IPS-NIHi7 (cell line): ENCODE results near the gene OR5AR1.
"Not testable (repeated sequence)": the region's sequence is repeated elsewhere in the genome, so short reads cannot be mapped to it uniquely, and the experiment has no call there.

Experiments
- DNase-seq: peaks from one replicate; pipeline ENCODE4 v3.0.0; 2012; ENCODE audit warnings: mixed read lengths; ENCODE audit errors: extremely low spot score

Gene OR5AR1

DNA sequence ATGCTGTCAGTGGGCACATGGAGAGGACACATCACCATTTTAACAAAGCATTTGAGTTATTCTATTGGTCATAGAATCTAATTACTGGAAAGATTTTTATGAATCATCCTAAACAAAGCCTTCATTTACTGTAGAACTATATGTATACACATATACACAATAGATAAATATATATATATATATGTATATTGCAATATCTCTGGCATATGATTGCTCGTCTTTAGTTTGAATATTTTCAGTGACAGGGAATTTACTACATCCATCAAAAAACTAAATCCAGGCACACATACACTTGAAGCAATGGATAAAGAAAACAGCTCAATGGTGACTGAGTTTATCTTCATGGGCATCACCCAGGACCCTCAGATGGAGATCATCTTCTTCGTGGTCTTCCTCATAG lies at the start of gene OR5AR1:
TSS of gene OR5AR1 (plus strand) at position 301 of the 400 bp plus-strand sequence. CDS start at position 301, 0 bp downstream.
- DNase-seq: no peak

DNA sequence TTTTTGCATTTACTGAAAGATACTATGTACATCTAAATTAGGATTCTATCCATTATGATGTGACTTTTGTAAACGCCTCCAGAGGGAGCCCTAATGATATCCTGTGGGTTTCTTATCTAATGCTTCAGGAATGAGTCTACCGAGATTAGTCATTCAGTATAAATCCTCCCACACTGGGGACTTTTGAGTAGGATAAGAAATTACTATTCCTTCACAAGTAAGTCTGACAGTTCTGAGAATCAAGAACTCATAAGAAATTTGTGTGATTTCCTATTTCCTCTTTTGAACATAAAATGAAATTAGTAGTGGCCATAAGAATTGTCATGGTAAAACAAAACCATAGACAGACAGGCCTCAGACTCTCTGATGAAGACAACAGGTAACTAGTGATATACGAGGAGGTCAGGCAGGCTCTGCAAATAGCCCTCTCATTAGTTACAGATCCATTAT lies 38.8 kb upstream of the OR5AR1 start:
- DNase-seq: peak; percentile 60

DNA sequence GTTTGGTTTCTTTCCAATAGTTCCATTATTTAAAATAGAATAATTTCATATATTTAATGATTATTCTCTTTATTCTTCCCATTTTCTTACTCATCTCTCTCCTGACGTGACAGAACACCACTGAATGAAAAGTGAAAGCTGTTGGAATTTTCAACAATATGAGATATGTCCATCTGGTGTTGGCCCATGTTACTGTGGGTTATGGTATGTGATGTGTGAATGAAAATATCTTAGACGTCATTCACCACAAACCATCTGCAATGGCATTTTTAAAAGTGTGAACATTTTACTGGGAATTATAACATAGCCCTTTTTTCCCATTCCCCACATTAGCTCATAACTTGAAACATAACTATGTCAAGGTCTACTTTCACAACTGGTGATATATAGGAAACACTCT lies 37.5 kb upstream of the OR5AR1 start:
- no peak for DNase-seq

DNA sequence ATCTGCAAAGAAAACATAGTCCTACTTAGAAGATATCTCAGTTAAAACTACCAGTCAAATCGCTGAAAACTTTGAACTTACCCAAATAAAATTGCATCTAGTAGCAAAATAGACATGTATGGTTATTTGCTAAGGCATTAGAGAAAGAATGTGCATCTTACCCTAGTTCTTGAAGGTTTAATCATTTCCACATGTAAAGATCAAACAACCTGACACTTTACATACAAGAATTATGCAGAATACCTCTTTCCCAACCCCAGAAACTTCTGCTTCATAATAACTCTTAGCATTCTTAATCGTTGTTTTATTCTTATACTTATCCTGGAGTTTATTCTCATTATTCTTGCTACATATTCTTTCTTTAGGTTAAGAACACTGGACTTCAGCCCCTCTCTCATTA lies 31.2 kb upstream of the OR5AR1 start:
- no peak for DNase-seq

DNA sequence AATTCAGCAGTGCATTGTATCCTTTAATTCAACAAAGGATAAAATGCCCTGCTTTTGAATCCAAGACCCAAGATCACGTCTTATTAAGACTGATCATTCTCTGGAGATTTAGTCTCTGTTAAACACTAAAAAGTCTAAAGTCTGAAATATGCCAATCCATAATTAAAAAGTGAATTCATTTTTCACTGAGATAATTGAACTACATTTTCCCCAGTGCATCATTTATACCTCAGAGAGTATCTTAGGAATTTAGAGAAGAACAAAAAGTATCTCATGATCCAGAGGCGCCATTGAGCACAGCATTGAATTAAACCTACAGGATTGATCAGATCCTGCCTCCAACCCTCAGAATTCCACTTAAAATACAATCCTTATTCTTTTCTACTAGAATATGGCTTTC lies 26.6 kb upstream of the OR5AR1 start:
- DNase-seq: no peak

DNA sequence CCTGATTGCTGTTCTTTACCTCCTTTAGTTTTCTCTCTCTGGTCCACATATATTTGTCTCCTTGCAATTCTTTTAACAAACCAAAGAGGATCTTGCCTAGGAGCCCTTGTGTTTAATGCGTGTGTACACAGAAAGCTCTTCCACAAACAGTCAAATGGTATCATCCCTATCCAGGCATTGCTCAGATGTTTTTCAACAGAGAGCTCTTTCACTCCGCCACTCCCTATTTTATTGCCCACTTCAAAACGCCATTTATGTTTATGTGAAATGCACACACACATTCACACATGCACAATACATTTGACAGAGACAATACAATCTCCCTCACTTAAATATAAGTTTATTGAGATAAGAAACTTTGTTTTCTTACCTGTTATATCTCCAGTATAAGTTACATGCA lies 26.0 kb upstream of the OR5AR1 start:
- DNase-seq: no peak

DNA sequence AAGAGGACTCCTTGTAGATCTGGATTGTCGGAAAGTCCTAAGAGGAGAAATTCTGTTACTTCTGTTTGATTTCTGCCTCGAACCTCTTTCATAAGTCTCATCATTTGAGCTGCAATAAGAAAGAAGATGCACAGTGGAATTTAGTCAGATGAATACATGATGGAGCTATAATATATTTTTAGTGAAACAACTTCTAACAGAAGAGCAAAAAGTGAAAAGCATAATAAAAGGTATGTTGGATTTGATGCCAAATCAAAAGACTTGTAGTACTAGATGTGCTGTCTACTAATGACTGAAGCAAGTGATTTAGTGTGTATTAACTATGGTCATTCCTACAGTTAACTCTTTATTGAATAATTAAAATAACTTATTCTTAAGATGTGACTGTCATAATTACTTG lies 21.1 kb upstream of the OR5AR1 start, which contains the start of gene OR5AP2:
TSS of gene OR5AP2 (minus strand) at position 101 of the 400 bp plus-strand sequence. CDS start at position 101, 0 bp downstream.
- DNase-seq: no peak

DNA sequence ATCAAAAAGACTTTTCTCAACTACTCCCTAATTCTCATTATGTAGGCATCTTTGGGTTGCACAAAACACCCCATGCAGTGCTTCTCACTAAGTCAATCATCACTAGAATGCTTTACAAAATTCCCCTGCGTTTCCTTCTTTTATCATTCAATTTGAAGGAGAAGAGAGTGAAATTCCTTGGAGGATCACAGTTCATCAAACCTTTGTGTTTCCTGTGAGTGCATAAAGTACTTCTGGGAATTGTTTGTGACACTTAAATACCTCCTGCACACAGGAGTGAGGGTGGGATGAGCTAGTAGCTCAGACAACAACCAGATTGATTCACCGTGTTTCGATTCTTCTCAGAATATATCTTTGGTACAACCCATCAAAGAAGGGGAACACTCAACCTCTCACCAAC lies 3.7 kb upstream of the OR5AR1 start:
- DNase-seq: peak; percentile 26

DNA sequence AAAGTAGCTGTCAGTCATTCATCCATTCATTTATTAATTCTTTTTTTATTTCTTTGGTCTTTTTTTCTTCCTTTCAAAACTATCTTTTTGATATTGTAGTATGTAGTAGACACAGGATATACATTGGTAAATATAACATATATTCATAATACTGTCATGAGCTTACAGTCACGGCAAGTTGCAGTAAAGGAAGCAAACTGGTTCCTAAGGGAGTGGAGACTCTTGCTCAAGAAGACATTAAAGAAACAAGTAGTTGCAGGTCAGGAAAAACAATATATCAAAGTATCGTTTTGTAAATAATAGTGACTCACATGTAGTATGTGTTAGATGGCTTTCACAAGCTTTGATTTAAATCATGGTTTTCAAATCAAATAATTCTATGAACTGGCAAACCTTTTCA lies 7.5 kb downstream of the OR5AR1 start:
- no peak for DNase-seq

DNA sequence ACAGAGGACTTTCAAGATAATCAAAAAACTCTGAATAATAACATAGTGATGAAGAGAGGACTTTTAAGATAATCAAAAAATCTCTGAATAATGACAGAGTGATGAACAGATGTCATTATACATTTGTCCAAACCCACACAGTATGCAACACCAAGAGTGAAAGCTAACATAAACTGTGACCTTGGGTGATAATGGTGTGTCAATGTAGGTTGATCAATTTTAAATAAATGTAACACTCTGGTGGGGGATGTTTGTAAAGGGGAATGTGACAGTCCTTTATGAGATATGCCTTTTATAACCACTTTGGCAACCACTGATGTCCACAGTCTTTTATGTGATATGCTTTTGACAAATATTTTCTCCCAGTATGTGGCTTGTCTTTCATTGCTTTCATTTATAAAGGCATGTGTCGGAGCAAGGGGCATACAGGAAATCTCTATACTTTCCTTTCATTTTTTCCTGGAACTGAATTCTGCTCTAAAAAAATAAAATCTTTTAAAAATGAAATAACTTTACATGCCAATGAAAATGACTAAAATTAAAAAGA lies 25.1 kb downstream of the OR5AR1 start:
- DNase-seq: no peak

DNA sequence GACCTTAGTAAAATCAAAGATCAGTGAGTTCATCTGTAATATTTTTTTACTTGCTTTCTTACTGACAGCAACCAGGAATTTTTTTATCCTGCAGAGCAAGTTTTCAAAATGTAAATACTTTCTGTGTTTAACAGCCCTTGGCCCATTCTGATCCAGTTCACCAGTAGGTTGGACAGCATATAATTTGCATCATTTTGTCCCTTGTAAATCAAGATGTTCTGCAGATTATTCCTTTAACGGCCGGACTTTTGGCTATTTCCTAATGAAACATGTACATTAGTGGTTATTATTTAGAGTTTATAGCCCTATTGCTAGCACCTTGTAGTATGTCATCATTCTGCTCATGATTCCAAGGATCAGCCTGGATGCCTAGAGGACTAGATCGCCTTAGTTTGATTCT lies 27.7 kb downstream of the OR5AR1 start:
- DNase-seq: not testable (repeated sequence)

DNA sequence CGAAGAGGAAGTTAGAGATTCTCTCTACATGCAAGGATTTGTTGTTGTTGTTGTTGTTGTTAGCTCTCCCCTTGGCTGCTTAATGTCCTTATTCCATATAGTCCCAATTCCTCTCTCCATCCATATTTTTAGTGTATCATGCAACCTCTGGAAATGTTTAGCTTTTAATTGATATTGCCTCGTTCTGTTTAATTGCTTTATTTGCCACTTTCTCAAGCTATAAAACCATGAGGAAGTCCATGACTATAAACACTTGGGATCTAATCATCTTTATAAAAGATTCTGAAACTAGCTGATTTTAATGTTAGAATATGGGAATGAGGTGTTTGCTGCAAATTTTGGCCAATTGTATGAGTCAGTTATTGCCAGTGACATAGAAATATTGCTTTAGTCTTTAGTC lies 29.9 kb downstream of the OR5AR1 start:
- DNase-seq: no peak

DNA sequence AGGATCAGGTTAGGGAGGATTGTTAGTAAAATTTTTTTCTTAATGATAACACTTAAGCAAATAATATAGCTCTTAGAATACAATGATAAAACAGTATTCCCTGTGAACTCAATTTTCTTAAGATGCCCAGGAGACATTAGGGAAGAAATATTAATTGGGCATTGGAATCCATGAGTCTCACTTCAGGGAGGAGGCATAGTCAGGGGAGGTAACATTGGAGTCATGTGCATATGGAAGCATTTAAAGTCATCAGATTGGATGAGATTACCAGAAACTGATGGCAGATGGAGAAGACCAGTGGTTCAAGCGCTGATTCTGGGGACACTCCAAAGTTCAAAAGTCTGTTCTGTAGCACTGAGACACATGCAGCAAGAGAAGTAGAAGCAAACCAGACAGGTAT lies 35.3 kb downstream of the OR5AR1 start, which contains the start of gene OR9G1:
TSS of gene OR9G1 (plus strand) at position 301 of the 400 bp plus-strand sequence. CDS start 1,293 bp downstream, outside the sequence.
- DNase-seq: no peak

DNA sequence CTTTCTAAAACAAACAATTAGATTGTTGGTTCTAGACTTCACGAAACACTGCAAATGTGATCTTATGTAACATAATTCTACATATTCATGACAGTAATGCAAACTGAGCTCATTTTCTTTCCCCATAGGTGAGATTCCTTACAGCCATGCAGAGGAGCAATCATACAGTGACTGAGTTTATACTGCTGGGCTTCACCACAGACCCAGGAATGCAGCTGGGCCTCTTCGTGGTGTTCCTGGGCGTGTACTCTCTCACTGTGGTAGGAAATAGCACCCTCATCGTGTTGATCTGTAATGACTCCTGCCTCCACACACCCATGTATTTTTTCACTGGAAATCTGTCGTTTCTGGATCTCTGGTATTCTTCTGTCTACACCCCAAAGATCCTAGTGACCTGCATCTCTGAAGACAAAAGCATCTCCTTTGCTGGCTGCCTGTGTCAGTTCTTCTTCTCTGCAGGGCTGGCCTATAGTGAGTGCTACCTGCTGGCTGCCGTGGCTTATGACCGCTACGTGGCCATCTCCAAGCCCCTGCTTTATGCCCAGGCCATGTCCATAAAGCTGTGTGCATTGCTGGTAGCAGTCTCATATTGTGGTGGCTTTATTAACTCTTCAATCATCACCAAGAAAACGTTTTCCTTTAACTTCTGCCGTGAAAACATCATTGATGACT lies 36.9 kb downstream of the OR5AR1 start:
- DNase-seq: no peak

DNA sequence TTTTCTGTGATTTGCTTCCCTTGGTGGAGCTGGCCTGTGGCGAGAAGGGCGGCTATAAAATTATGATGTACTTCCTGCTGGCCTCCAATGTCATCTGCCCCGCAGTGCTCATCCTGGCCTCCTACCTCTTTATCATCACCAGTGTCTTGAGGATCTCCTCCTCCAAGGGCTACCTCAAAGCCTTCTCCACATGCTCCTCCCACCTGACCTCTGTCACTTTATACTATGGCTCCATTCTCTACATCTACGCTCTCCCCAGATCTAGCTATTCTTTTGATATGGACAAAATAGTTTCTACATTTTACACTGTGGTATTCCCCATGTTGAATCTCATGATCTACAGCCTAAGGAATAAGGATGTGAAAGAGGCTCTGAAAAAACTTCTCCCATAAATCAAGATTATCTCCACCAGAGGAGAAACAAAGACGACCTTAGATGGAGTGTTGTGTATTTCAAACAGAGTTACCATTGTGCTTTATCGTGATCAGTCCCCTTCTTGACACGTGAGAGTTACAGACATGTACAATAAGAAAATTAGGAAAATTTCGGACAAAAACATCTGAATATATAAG lies 37.5 kb downstream of the OR5AR1 start:
- DNase-seq: no peak

DNA sequence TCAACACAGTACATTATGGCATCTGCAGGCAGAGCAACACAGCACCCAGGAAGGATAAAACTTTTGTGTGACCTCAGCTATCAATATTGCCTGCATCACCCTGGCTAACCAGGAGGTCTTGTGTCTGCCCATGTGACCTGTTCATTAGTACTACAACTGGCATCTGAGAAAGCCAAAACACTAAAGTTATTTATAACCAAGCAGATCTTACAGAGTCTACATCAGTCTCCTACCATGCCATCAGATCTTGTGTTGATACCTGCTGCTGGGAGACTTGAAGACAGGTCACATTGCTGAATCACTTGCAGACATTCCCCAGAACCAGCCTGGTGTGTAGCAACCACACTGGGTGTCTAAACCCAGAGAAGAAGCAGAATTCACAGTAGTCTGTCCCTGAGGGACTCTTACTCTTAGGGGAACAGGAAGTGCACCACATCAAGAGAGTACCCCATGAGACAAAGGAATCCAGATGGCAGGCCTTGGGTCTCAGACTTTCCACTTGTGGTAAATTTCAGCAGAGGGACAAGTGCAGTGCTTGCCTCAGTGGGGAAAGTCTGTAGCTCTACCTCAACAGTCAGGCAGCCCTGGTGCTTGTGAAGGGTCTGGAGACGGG lies 42.4 kb downstream of the OR5AR1 start:
- DNase-seq: no peak

DNA sequence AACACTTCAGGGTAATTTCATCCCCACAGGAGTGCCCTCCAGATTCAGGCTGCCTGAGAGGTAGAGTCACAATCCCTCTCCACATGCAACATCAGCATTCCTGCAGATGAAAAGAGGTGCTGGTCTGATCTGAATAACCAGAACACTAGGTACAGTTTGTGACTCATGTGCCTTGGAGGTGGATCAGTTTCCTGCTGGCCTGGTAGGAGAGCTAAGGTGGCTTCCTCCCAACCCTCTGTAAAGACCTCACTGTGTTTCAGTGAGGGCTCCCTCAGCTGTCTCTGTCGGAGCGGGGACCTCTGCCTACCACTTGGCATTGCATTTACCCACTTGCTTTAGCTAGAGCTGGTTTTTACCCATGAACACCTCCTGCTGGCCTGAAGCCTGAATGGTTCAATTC lies 43.0 kb downstream of the OR5AR1 start:
- no peak for DNase-seq

DNA sequence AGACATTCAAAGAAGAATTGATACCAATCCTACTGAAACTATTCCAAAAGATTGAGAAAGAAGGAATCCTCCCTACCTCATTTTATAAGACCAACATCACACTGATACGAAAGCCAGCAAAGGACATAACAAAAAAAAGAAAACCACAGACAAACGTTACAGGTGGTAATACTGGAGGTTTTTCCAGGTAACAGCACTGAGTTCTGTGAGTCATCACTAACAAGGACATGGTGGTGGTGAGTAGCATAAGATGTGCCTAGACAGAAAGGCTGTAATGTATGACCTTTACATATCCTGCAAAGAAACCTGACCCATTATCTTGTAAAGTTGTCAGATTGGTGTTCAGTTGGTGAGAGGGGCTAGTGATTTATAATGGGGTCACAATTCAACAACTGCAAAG lies 50.7 kb downstream of the OR5AR1 start:
- DNase-seq: no peak
